ENCODE measurements around the gene ADGRG1.
"Not testable (repeated sequence)": the region's sequence is repeated elsewhere in the genome, so short reads cannot be mapped to it uniquely, and the experiment has no call there.

Gene ADGRG1

GRCh38 chr16:57628008-57628781, at the start of gene ADGRG1:
Gene ADGRG1 (plus strand): TSS chr16:57628630. CDS start chr16:57650288, 21,658 bp downstream.
- no peak for DNase-seq

- no peak for DNase-seq
Observed at GRCh38 chr16:57579361-57579665, 49.1 kb upstream of the ADGRG1 start.

GRCh38 chr16:57585051-57585687, 43.3 kb upstream of the ADGRG1 start:
- DNase-seq, result no peak

- no peak for DNase-seq
Observed at GRCh38 chr16:57588831-57589230, 39.6 kb upstream of the ADGRG1 start.

- DNase-seq, result no peak
Observed at GRCh38 chr16:57589374-57589773, 39.1 kb upstream of the ADGRG1 start.

- no peak for DNase-seq
Observed at GRCh38 chr16:57590654-57591085, 37.8 kb upstream of the ADGRG1 start.

- peak; percentile 13 for DNase-seq
Observed at GRCh38 chr16:57591086-57591869, 37.2 kb upstream of the ADGRG1 start.

GRCh38 chr16:57591870-57592485, 36.5 kb upstream of the ADGRG1 start:
- DNase-seq, result no peak

- no peak for DNase-seq
Observed at GRCh38 chr16:57592591-57593003, 35.8 kb upstream of the ADGRG1 start.

- DNase-seq, result no peak
Observed at GRCh38 chr16:57593021-57593420, 35.4 kb upstream of the ADGRG1 start.

- no peak for DNase-seq
Observed at GRCh38 chr16:57593990-57594389, 34.4 kb upstream of the ADGRG1 start.

GRCh38 chr16:57594531-57595031, 33.8 kb upstream of the ADGRG1 start:
- DNase-seq, result no peak

- not testable (repeated sequence) for DNase-seq
Observed at GRCh38 chr16:57596234-57596633, 32.2 kb upstream of the ADGRG1 start.

GRCh38 chr16:57598437-57598836, 30.0 kb upstream of the ADGRG1 start:
- no peak for DNase-seq

GRCh38 chr16:57600048-57600835, 28.2 kb upstream of the ADGRG1 start:
- no peak for DNase-seq

- DNase-seq, result no peak
Observed at GRCh38 chr16:57600952-57601580, 27.4 kb upstream of the ADGRG1 start.

GRCh38 chr16:57601801-57602478, 26.5 kb upstream of the ADGRG1 start:
- peak; percentile 18 for DNase-seq

- no peak for DNase-seq
Observed at GRCh38 chr16:57603115-57604024, 25.1 kb upstream of the ADGRG1 start.

- DNase-seq, result no peak
Observed at GRCh38 chr16:57604177-57604576, 24.3 kb upstream of the ADGRG1 start.
